ENCODE measurements around the gene TPP1. TPM values are rescaled to one million over a fixed set of nuclear protein-coding genes. Genes with fewer than 3 reads are reported as not detected.

TPP1 gene
- polyA plus RNA-seq, 1 donor (not counting 4 experiments of a cell fraction or from before 2014, with no cell fraction given) = 55.3 TPM

DNA sequence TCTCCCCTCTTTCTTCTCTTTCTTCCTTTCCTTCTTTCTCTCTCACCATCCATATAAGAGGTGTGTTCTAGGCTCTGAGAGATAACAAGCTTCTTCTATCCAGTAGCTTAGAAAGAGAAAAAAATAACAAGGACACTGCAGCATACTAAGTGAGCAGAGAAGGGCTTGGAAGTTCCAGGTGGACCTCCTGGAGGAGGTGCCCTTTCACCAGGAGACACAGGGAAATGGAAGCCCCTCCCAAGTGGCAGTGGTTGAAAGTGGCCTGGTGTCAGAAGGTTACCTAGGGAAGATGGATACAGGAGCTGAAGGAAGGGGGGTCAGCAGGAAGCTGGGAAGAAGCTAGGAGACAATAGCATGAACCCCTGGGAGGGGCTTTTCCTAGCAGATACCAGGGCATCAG lies 30.9 kb upstream of the TPP1 start:
- Histone ChIP-seq H3K9ac (ENCODE audit: control insufficient read depth, extremely low read depth, insufficient read depth, low read length) (no peak overlapping the region), H3K27me3 (ENCODE audit: control insufficient read depth, extremely low read depth, insufficient read depth, low read length) (peaks cover 44% of the 10 kb centered on the region), H3K9me1 (ENCODE audit: control insufficient read depth, extremely low read depth, insufficient read depth, low read length) (no peaks in the 10 kb centered on the region), H3K4me1 (ENCODE audit: control insufficient read depth, extremely low read depth, insufficient read depth, low read length) (no peaks in the 10 kb centered on the region), H4K20me1 (ENCODE audit: control insufficient read depth, extremely low read depth, insufficient read depth, low read length) (no peaks in the 10 kb centered on the region), H3K4me2 (ENCODE audit: control insufficient read depth, extremely low read depth, insufficient read depth, low read depth, low read length) (no peak overlapping the region), H2AFZ (ENCODE audit: control insufficient read depth, low read length) (no peak overlapping the region), H3K27ac (ENCODE audit: control insufficient read depth, insufficient read depth, low read length) (no peak overlapping the region), H3K79me2 (ENCODE audit: control insufficient read depth, insufficient read depth, low read length) (no peaks in the 10 kb centered on the region), H3K36me3 (ENCODE audit: control insufficient read depth in 2 of 2, extremely low read depth in 1 of 2, insufficient read depth in 2 of 2, low read length in 2 of 2) (no peaks in the 10 kb centered on the region), H3K9me3 (ENCODE audit: control insufficient read depth, low read depth, low read length) (no peaks in the 10 kb centered on the region), H3K4me3 (ENCODE audit: control insufficient read depth in 2 of 3, extremely low read depth in 1 of 3, insufficient read depth in 2 of 3, low read depth in 1 of 3, low read length in 3 of 3) (no peak overlapping the region)
- dilution Hi-C loops (cut with MboI; ENCODE audit: extremely low pct_ligation_motif_present, low sequenced_read_pairs) = no loop called here
- no peak for TF ChIP-seq EZH2 (IDR thresholded peaks at IDR 0.05; ENCODE audit: low read length)
- no peak for TF ChIP-seq CTCF (optimal IDR thresholded peaks at IDR 0.05 in 1 of 3, IDR thresholded peaks at IDR 0.05 in 1 of 3, conservative IDR thresholded peaks at IDR 0.05 in 1 of 3; ENCODE audit: extremely low read depth in 1 of 3, insufficient read depth in 2 of 3, low read length in 3 of 3)
- FAIRE-seq = no peak
- DNase-seq (ENCODE audit: low read depth, low spot score) = no peak

GRCh38 chr11:6648501-6648900 lies 29.3 kb upstream of the TPP1 start:
- DNase-seq (ENCODE audit: low read depth, low spot score) (no peak), FAIRE-seq (no peak)
- Histone ChIP-seq H3K27me3 (ENCODE audit: control insufficient read depth, extremely low read depth, insufficient read depth, low read length) (peaks cover 28% of the 10 kb centered on the region), H3K27ac (ENCODE audit: control insufficient read depth, insufficient read depth, low read length) (no peak overlapping the region), H3K9ac (ENCODE audit: control insufficient read depth, extremely low read depth, insufficient read depth, low read length) (no peak overlapping the region), H3K4me1 (ENCODE audit: control insufficient read depth, extremely low read depth, insufficient read depth, low read length) (no peaks in the 10 kb centered on the region), H4K20me1 (ENCODE audit: control insufficient read depth, extremely low read depth, insufficient read depth, low read length) (no peaks in the 10 kb centered on the region), H3K4me2 (ENCODE audit: control insufficient read depth, extremely low read depth, insufficient read depth, low read depth, low read length) (no peak overlapping the region), H3K9me1 (ENCODE audit: control insufficient read depth, extremely low read depth, insufficient read depth, low read length) (no peaks in the 10 kb centered on the region), H3K36me3 (ENCODE audit: control insufficient read depth in 2 of 2, extremely low read depth in 1 of 2, insufficient read depth in 2 of 2, low read length in 2 of 2) (no peaks in the 10 kb centered on the region), H3K79me2 (ENCODE audit: control insufficient read depth, insufficient read depth, low read length) (no peaks in the 10 kb centered on the region), H3K9me3 (ENCODE audit: control insufficient read depth, low read depth, low read length) (no peaks in the 10 kb centered on the region), H3K4me3 (ENCODE audit: control insufficient read depth in 2 of 3, extremely low read depth in 1 of 3, insufficient read depth in 2 of 3, low read depth in 1 of 3, low read length in 3 of 3) (no peak overlapping the region), H2AFZ (ENCODE audit: control insufficient read depth, low read length) (no peak overlapping the region)
- dilution Hi-C loops (cut with MboI; ENCODE audit: extremely low pct_ligation_motif_present, low sequenced_read_pairs) = no loop called here
- TF ChIP-seq CTCF (optimal IDR thresholded peaks at IDR 0.05 in 1 of 3, IDR thresholded peaks at IDR 0.05 in 1 of 3, conservative IDR thresholded peaks at IDR 0.05 in 1 of 3; ENCODE audit: extremely low read depth in 1 of 3, insufficient read depth in 2 of 3, low read length in 3 of 3) (no peak), EZH2 (IDR thresholded peaks at IDR 0.05; ENCODE audit: low read length) (no peak)

Measured in keratinocyte (primary cell).